HEK293T (cell line): ENCODE data around the gene ZNF679.
"Not testable (repeated sequence)": the region's sequence is repeated elsewhere in the genome, so short reads cannot be mapped to it uniquely, and the experiment has no call there.

Experiments used
- CTCF ChIA-PET: fragments of 350-600 bp; formaldehyde crosslinking; extraction: SDS; loops from one replicate; lab custom pipeline; 2021; ENCODE audit warnings: antibody characterized with exemption, inconsistent platforms; lab: Yijun Ruan, JAX
- POLR2A ChIA-PET: fragments of 350-600 bp; formaldehyde crosslinking; extraction: SDS; loops from one replicate; lab custom pipeline; 2020; ENCODE audit warnings: antibody characterized with exemption, inconsistent platforms; lab: Yijun Ruan, JAX
- DNase-seq: peaks from one replicate; pipeline ENCODE4 v3.0.0; 2012; ENCODE audit warnings: mixed read lengths; ENCODE audit errors: extremely low spot score
- ARNT ChIP-seq: fragments of 450-650 bp; IDR thresholded peaks from 2 replicates; pipeline ENCODE4 v1.6.1; 2017; ENCODE audit warnings: mild to moderate bottlenecking
- BHLHE40 ChIP-seq: fragments of 450-650 bp; IDR thresholded peaks from 2 replicates; pipeline ENCODE4 v1.6.1; 2016; ENCODE audit warnings: mild to moderate bottlenecking, moderate library complexity, borderline replicate concordance
- CTBP1 ChIP-seq: fragments of 450-650 bp; IDR thresholded peaks from 2 replicates; pipeline ENCODE4 v1.6.1; 2016; ENCODE audit warnings: borderline replicate concordance
- ELF4 ChIP-seq: fragments of 450-650 bp; IDR thresholded peaks from 2 replicates; pipeline ENCODE4 v1.6.1; 2017; ENCODE audit warnings: antibody characterized with exemption
- FOXA1 ChIP-seq: fragments of 450-650 bp; IDR thresholded peaks from 2 replicates; pipeline ENCODE4 v1.6.1; 2016; ENCODE audit warnings: mild to moderate bottlenecking
- FOXK2 ChIP-seq: fragments of 450-650 bp; IDR thresholded peaks from 2 replicates; pipeline ENCODE4 v1.6.1; 2016; ENCODE audit warnings: mild to moderate bottlenecking
- FOXM1 ChIP-seq: fragments of 450-650 bp; IDR thresholded peaks from 2 replicates; pipeline ENCODE4 v1.6.1; 2017; ENCODE audit warnings: mild to moderate bottlenecking, borderline replicate concordance
- HDGF ChIP-seq: fragments of 450-650 bp; IDR thresholded peaks from 2 replicates; pipeline ENCODE4 v1.6.1; 2017; ENCODE audit warnings: antibody characterized with exemption, borderline replicate concordance
- L3MBTL2 ChIP-seq: fragments of 450-650 bp; conservative IDR thresholded peaks from 2 replicates; pipeline ENCODE4 v1.6.1; 2016; ENCODE audit warnings: mild to moderate bottlenecking
- LEF1 ChIP-seq: fragments of 450-650 bp; IDR thresholded peaks from 2 replicates; pipeline ENCODE4 v1.6.1; 2017; ENCODE audit warnings: mild to moderate bottlenecking, borderline replicate concordance
- NFRKB ChIP-seq: fragments of 450-650 bp; IDR thresholded peaks from 2 replicates; pipeline ENCODE4 v1.6.1; 2016; ENCODE audit warnings: mild to moderate bottlenecking, moderate library complexity
- SP1 ChIP-seq: fragments of 450-650 bp; IDR thresholded peaks from 2 replicates; pipeline ENCODE4 v1.6.1; 2017
- SUZ12 ChIP-seq: fragments of 450-650 bp; IDR thresholded peaks from 2 replicates; pipeline ENCODE4 v1.6.1; 2016; ENCODE audit warnings: mild to moderate bottlenecking
- TARDBP ChIP-seq: fragments of 450-650 bp; IDR thresholded peaks from 2 replicates; pipeline ENCODE4 v1.6.1; 2016
- ZNF384 ChIP-seq: fragments of 450-650 bp; IDR thresholded peaks from 2 replicates; pipeline ENCODE4 v1.6.1; 2016
- TF ChIP-seq, protein P1 (sequence below): fragments of 450-650 bp; IDR thresholded peaks from 2 replicates; pipeline ENCODE4 v1.6.1; 2016

The ZNF679 gene

DNA sequence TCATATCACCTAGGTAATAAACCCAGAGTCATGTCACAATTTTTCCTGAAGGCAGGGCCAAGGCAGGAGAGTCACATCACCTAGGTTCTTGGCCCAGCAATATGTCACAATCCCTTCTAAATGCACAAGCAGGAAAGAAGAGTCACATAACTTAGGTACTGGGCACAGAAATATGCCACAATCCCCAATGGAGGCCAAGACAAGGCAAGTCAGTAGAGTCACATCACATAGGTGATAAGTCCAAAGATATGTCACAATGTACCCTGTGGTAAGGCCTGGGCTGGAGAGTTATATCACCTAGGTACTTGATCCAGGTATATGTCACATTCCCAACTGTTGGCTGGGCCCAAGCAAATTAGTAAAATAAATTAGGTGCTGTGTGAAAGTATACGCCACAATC lies at the start of gene ZNF679:
ZNF679 (plus strand) TSS at position 301 of the 400 bp plus-strand sequence. CDS start 20,644 bp downstream, outside the sequence.
- POLR2A ChIA-PET, CTCF ChIA-PET, DNase-seq: not testable (repeated sequence)

DNA sequence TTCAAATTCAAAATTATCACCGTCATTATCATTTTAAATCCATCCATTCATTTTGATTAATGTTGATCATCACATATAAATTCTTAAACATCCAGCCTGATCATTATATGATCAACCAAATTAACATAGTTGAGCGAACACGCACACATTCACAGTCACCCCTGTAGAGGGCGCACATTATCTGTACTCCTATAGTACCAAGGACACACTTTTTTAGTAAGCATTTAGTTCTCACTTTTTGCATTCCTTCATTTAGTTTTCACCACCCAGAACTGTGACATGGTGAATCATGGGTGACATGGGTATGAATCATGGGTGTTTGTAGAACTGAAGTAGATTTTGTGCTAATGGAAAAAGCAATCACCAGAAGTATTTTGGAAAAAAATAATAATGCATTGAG lies 47.3 kb upstream of the ZNF679 start:
- TF ChIP-seq FOXA1 (no peak), SUZ12 (no peak)
- ChIA-PET POLR2A (no interaction called here), CTCF (no interaction called here)
- no peak for DNase-seq

DNA sequence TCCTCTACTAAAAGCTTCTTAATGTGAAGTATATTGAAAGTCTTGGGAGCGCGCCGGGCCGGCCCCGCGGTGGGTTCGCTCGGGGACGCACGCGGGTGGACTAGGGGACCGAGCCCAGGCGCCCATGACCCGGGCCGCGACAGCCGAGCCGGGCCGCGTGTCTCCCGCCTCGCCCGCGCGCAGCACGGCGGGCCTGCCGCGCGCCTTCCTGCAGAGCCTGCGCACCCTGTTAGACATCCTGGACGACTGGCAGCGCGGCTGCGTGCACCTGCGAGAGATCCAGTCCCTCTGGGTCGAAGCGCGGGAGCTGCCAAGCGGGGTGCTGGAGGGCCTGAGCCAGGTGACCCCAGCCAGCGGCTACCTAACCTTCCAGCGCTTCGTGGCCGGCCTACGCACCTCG lies 46.7 kb upstream of the ZNF679 start:
- TF ChIP-seq FOXK2 (no peak), CTBP1 (no peak), LEF1 (no peak), SP1 (no peak), BHLHE40 (no peak), ZNF384 (no peak), TARDBP (no peak), NFRKB (no peak), ARNT (no peak), SUZ12 (no peak), ELF4 (no peak)
- TF ChIP-seq, protein P1, sequence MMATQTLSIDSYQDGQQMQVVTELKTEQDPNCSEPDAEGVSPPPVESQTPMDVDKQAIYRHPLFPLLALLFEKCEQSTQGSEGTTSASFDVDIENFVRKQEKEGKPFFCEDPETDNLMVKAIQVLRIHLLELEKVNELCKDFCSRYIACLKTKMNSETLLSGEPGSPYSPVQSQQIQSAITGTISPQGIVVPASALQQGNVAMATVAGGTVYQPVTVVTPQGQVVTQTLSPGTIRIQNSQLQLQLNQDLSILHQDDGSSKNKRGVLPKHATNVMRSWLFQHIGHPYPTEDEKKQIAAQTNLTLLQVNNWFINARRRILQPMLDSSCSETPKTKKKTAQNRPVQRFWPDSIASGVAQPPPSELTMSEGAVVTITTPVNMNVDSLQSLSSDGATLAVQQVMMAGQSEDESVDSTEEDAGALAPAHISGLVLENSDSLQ, result no peak
- ChIA-PET CTCF (no interaction called here), POLR2A (no interaction called here)
- DNase-seq, result no peak

DNA sequence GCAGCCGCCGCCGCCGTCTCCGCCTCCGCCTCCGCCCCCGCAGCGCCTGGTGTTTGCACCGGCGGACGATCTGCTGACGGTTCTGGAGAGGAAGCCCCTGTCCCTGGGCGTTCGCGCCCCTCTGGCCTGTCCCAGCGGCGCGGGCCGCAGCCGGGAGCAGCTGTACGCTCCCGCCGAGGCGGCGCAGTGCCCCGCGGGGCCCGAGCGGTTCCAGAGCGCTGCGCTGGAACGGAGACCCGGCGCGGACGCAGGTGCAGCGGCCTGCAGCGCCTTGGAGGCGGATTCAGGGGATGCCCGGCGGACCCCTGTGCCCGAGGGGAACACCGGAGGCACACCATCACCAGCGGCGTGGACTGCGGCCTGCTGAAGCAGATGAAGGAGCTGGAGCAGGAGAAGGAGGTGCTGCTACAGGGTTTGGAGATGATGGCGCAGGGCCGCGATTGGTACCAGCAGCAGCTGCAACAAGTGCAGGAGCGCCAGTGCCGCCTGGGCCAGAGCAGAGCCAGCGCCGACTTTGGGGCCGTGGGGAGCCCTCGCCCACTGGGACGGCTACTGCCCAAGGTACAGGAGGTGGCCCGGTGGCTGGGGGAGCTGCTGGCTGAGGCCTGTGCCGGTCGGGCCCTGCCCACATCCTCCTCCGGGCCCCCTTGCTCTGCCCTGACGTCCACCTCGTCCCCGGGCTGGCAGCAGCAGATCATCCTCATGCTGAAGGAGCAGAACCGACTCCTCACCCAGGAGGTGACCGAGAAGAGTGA lies 46.1 kb upstream of the ZNF679 start:
- TF ChIP-seq ELF4 (no peak), BHLHE40 (no peak), FOXM1 (no peak), TARDBP (no peak), ZNF384 (no peak), ARNT (no peak), L3MBTL2 (no peak), FOXK2 (no peak), CTBP1 (no peak), LEF1 (no peak), NFRKB (no peak), HDGF (no peak), FOXA1 (no peak)
- TF ChIP-seq, protein P1, result no peak
- POLR2A ChIA-PET, result no interaction called here
- CTCF ChIA-PET, result no interaction called here

DNA sequence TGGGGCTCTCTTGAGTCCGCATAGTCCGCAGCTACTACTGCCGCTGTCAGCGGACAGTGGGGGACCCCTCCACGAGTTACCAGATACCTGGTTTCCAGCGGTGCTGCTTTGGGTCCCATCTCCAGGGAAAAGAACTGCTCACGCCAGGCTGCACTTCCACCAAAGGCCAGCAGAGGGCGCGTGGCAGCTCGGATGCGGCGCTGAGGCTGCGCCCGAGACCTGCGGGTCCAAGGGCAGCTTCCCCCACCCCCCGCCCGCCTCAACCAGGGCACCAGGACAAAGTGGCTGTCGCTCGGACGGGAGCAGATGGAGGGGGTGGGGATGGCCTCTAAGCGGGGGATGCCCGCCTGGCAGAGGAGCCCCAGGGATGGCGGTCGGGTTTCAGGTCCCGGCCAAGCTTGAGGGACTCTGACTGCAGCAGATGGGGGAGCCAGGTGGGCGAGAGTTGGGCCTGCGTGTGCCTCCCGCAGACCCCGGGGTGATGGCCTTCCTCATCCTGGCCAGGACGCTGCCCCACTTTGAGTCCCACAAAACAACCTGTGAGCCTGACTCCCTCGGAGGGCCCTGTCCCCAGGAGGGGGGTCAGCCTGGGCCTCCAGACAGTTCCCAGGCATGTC lies 45.0 kb upstream of the ZNF679 start:
- CTCF ChIA-PET, result no interaction called here
- no peak for TF ChIP-seq SP1
- TF ChIP-seq LEF1, result no peak
- TF ChIP-seq CTBP1, result no peak
- no peak for TF ChIP-seq ARNT
- TF ChIP-seq FOXM1, result no peak
- no peak for TF ChIP-seq HDGF
- no peak for TF ChIP-seq TARDBP
- TF ChIP-seq L3MBTL2, result no peak
- no peak for TF ChIP-seq FOXK2
- TF ChIP-seq BHLHE40, result no peak
- TF ChIP-seq SUZ12, result no peak
- TF ChIP-seq ELF4, result no peak
- TF ChIP-seq, protein P1, result no peak
- no peak for TF ChIP-seq ZNF384
- no peak for TF ChIP-seq FOXA1
- no peak for TF ChIP-seq NFRKB
- POLR2A ChIA-PET, result no interaction called here
- DNase-seq, result peak; percentile 25

More for the DNA sequence above, 46.1 kb upstream of the ZNF679 start:
- DNase-seq, result no peak

DNA sequence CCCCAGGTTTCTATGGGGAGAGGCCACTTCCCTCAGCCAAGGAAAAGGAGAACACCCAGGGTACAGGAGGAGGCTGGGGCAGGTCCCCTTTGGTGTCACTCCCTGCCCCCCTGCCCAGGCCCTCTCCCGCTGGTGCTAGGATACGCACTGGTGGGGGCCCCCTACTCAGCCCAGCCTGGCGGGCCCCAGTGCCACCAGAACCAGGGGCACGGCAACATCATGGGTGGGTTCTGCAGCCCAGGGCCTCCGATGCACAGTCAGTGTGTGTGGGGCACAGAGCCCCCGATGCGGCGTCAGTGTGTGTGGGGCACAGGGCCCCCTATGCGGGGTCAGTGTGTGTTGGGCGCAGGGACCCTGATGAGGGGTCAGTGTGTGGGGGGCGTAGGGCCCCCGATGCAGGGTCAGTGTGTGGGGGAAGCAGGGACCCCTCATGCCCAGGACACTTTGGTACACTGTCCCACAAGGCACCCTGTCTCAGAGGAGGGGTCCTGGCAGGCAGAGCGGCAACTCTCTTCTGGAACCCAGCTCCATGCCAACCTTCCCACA lies 44.4 kb upstream of the ZNF679 start:
- ChIA-PET CTCF (no interaction called here), POLR2A (no interaction called here)
- no peak for DNase-seq
- TF ChIP-seq CTBP1 (no peak), HDGF (no peak), NFRKB (no peak), LEF1 (no peak)
